ENCODE measurements around the gene UTP25.
"Not testable (repeated sequence)": the region's sequence is repeated elsewhere in the genome, so short reads cannot be mapped to it uniquely, and the experiment has no call there.

DNA sequence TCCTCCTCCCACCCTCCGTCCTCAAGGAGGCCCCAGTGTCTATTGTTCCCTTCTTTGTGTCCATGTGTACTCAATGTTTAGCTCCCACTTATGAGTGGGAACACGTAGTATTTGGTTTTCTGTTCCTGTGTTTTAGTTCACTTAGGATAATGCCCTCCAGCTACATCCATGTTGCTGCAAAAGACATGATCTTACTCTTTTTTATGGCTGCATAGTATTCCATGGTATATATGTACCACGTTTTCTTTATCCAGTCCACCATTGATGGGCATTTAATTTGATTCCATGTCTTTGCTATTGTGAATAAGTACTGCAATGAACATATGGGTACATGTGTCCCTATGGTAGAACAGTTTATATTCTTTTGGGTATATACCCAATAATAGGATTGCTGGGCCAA, 34.1 kb upstream of the UTP25 start:
- TF ChIP-seq CTCF (IDR thresholded peaks at IDR 0.05); ZFX (IDR thresholded peaks at IDR 0.05; ENCODE audit: borderline replicate concordance): not testable (repeated sequence)

All from 22Rv1 (cell line).